Measurements from ENCODE around the gene CKS1B. TPM values are rescaled to one million over a fixed set of nuclear protein-coding genes. Genes with fewer than 3 reads are reported as not detected.

Gene CKS1B
- polyA plus RNA-seq, 3 donors = 80.2 to 111 (median 109) TPM

- no peak for DNase-seq (ENCODE audit: extremely low read depth in 1 of 11, low read depth in 9 of 11, low spot score in 4 of 11)
Measured at GRCh38 chr1:154958681-154959425, 15.6 kb upstream of the CKS1B start.

GRCh38 chr1:154959426-154959780 lies 15.1 kb upstream of the CKS1B start:
- DNase-seq (ENCODE audit: extremely low read depth in 1 of 11, low read depth in 9 of 11, low spot score in 4 of 11) = no peak

GRCh38 chr1:154960446-154961136 lies 13.9 kb upstream of the CKS1B start:
- no peak for DNase-seq (ENCODE audit: extremely low read depth in 1 of 11, low read depth in 9 of 11, low spot score in 4 of 11)

- DNase-seq (ENCODE audit: extremely low read depth in 1 of 11, low read depth in 9 of 11, low spot score in 4 of 11) = peak in 7 of 11 donors; percentile 68 to 85 (median 75)
Measured at GRCh38 chr1:154961207-154962155, 13.0 kb upstream of the CKS1B start, which contains the start of gene PYGO2. PYGO2 (minus strand) TSS chr1:154961782; CDS start chr1:154961576, 206 bp downstream.

GRCh38 chr1:154962156-154962749 lies 12.2 kb upstream of the CKS1B start:
- DNase-seq (ENCODE audit: extremely low read depth in 1 of 11, low read depth in 9 of 11, low spot score in 4 of 11) = no peak

GRCh38 chr1:154962795-154963330 lies 11.6 kb upstream of the CKS1B start:
- no peak for DNase-seq (ENCODE audit: extremely low read depth in 1 of 11, low read depth in 9 of 11, low spot score in 4 of 11)

GRCh38 chr1:154963643-154964042 lies 10.8 kb upstream of the CKS1B start:
- no peak for DNase-seq (ENCODE audit: extremely low read depth in 1 of 11, low read depth in 9 of 11, low spot score in 4 of 11)

GRCh38 chr1:154964359-154964758 lies 10.1 kb upstream of the CKS1B start:
- no peak for DNase-seq (ENCODE audit: extremely low read depth in 1 of 11, low read depth in 9 of 11, low spot score in 4 of 11)

- DNase-seq (ENCODE audit: extremely low read depth in 1 of 11, low read depth in 9 of 11, low spot score in 4 of 11) = no peak
Measured at GRCh38 chr1:154966111-154966510, 8.4 kb upstream of the CKS1B start.

- no peak for DNase-seq (ENCODE audit: extremely low read depth in 1 of 11, low read depth in 9 of 11, low spot score in 4 of 11)
Measured at GRCh38 chr1:154967331-154967950, 7.0 kb upstream of the CKS1B start.

GRCh38 chr1:154968731-154969130 lies 5.8 kb upstream of the CKS1B start:
- DNase-seq (ENCODE audit: extremely low read depth in 1 of 11, low read depth in 9 of 11, low spot score in 4 of 11) = no peak

GRCh38 chr1:154969246-154969645 lies 5.2 kb upstream of the CKS1B start:
- DNase-seq (ENCODE audit: extremely low read depth in 1 of 11, low read depth in 9 of 11, low spot score in 4 of 11) = no peak

- no peak for DNase-seq (ENCODE audit: extremely low read depth in 1 of 11, low read depth in 9 of 11, low spot score in 4 of 11)
Measured at GRCh38 chr1:154969860-154970452, 4.5 kb upstream of the CKS1B start.

GRCh38 chr1:154970631-154971340 lies 3.7 kb upstream of the CKS1B start, which contains the start of gene SHC1:
SHC1 (minus strand) TSS chr1:154970747; CDS start chr1:154970526, 221 bp downstream.
- peak in 10 of 11 donors; percentile 67 to 88 (median 81) for DNase-seq (ENCODE audit: extremely low read depth in 1 of 11, low read depth in 9 of 11, low spot score in 4 of 11)

- no peak for DNase-seq (ENCODE audit: extremely low read depth in 1 of 11, low read depth in 9 of 11, low spot score in 4 of 11)
Measured at GRCh38 chr1:154971341-154971998, 3.0 kb upstream of the CKS1B start.

- no peak for DNase-seq (ENCODE audit: extremely low read depth in 1 of 11, low read depth in 9 of 11, low spot score in 4 of 11)
Measured at GRCh38 chr1:154972213-154972516, 2.3 kb upstream of the CKS1B start.
